Hepatocyte (in vitro differentiated cells): ENCODE data around the gene CAPG. TPM values are rescaled to one million over a fixed set of nuclear protein-coding genes. Genes with fewer than 3 reads are reported as not detected.

Source experiments
- DNase-seq: peaks from one replicate; pipeline ENCODE4 v3.0.0-alpha.2; 2016; ENCODE audit warnings: low spot score
- H2AFZ ChIP-seq: fragments of 200-600 bp; sonication (generic); 2 replicates; pipeline ENCODE4 v1.6.0; 2016; ENCODE audit warnings: antibody characterized with exemption, mild to moderate bottlenecking
- H3K27ac ChIP-seq: fragments of 200-600 bp; sonication (generic); 2 replicates; pipeline ENCODE4 v1.5.1; 2016; ENCODE audit warnings: mild to moderate bottlenecking
- H3K27me3 ChIP-seq: fragments of 200-600 bp; sonication (generic); 2 replicates; pipeline ENCODE4 v1.6.1; 2016
- H3K36me3 ChIP-seq: fragments of 200-600 bp; sonication (generic); replicated peaks from 2 replicates; pipeline ENCODE4 v1.5.1; 2016; ENCODE audit warnings: low read depth; ENCODE audit not compliant: insufficient read depth
- H3K4me1 ChIP-seq: fragments of 200-600 bp; sonication (generic); 2 replicates; pipeline ENCODE4 v1.5.1; 2016; ENCODE audit warnings: mild to moderate bottlenecking, moderate library complexity; ENCODE audit not compliant: insufficient read depth
- H3K4me2 ChIP-seq: fragments of 200-600 bp; sonication (generic); 2 replicates; pipeline ENCODE4 v1.6.0; 2016
- H3K4me3 ChIP-seq: fragments of 200-600 bp; sonication (generic); 2 replicates; pipeline ENCODE4 v1.5.1; 2016; ENCODE audit warnings: mild to moderate bottlenecking
- H3K79me2 ChIP-seq: fragments of 200-600 bp; sonication (generic); 2 replicates; pipeline ENCODE4 v1.6.0; 2017; ENCODE audit warnings: mild to moderate bottlenecking
- H3K9me2 ChIP-seq: fragments of 200-600 bp; sonication (generic); replicated peaks from 2 replicates; pipeline ENCODE4 v1.6.0; 2017; ENCODE audit warnings: mild to moderate bottlenecking; ENCODE audit not compliant: insufficient read depth
- H3K9me3 ChIP-seq: fragments of 200-600 bp; sonication (generic); 2 replicates; pipeline ENCODE4 v1.5.1; 2016; ENCODE audit warnings: low read depth, mild to moderate bottlenecking
- H4K20me1 ChIP-seq: fragments of 200-600 bp; sonication (generic); 2 replicates; pipeline ENCODE4 v1.6.0; 2016; ENCODE audit warnings: mild to moderate bottlenecking; ENCODE audit not compliant: insufficient read depth, poor library complexity, severe bottlenecking
- EZH2 ChIP-seq: fragments of 200-600 bp; sonication (generic); IDR thresholded peaks from 2 replicates; pipeline ENCODE4 v1.6.1; 2016; ENCODE audit warnings: antibody characterized with exemption, mild to moderate bottlenecking, borderline replicate concordance
- EZH2phosphoT487 ChIP-seq: fragments of 200-600 bp; sonication (generic); IDR thresholded peaks from one replicate; pipeline ENCODE4 v1.6.1; 2018; ENCODE audit warnings: antibody characterized with exemption, mild to moderate bottlenecking, low read depth, moderate library complexity; ENCODE audit not compliant: unreplicated experiment, severe bottlenecking
- WGBS: methylation state at CpG from one replicate; pipeline ENCODE4 v1.1.6; 2016; ENCODE audit warnings: low lambda C conversion rate; ENCODE audit errors: missing lambda C conversion rate; 5-methylcytosine and 5-hydroxymethylcytosine counted together
- polyA plus RNA-seq: library from polyadenylated mRNA; unstranded; fragments of >200 nt; fragmentation: Nextera tagmentation; extraction: Ambion mirVana; gene quantifications from 2 replicates; pipeline ENCODE4 v1.2.1, GENCODE V29; 2016
- total RNA-seq: library from RNA; depleted of rRNA; stranded (reverse); fragments of >200 nt; gene quantifications from 2 replicates; pipeline ENCODE4 v1.2.3, GENCODE V29; 2014
- TF ChIP-seq, protein P1 (sequence below): fragments of 200-600 bp; sonication (generic); IDR thresholded peaks from 2 replicates; pipeline ENCODE4 v1.5.1; 2016; ENCODE audit warnings: antibody characterized with exemption, mild to moderate bottlenecking; ENCODE audit not compliant: poor library complexity

Gene CAPG
- total and polyA plus RNA-seq, 2 experiments from 2014 or later: 108 to 172 TPM

DNA sequence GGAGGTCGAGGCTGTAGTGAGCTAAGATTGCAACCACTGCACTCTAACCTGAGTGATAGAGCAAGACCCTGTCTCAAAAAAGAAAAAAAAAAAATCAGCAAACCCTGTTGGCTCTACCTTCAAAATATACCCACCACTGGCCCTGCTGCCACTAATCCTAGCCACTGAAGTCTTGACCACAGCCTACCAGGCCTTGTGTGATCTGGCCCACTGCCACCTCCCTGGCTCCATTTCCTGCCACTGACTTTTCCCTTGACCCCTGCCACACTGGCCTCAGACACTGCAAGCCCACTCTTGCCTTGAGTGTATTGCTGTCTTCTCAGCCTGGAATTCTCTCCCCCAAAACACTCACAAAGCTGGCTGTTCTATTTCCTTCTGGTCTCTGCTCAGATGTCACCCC, 42.1 kb upstream of the CAPG start:
- H3K9me2 ChIP-seq: no peaks in the 10 kb centered on the region
- no peaks in the 10 kb centered on the region for H3K4me1 ChIP-seq
- WGBS: 100% methylated on average over 1 of the region's 1 CpG
- TF ChIP-seq EZH2phosphoT487 (no peak), EZH2 (no peak)
- TF ChIP-seq, protein P1, sequence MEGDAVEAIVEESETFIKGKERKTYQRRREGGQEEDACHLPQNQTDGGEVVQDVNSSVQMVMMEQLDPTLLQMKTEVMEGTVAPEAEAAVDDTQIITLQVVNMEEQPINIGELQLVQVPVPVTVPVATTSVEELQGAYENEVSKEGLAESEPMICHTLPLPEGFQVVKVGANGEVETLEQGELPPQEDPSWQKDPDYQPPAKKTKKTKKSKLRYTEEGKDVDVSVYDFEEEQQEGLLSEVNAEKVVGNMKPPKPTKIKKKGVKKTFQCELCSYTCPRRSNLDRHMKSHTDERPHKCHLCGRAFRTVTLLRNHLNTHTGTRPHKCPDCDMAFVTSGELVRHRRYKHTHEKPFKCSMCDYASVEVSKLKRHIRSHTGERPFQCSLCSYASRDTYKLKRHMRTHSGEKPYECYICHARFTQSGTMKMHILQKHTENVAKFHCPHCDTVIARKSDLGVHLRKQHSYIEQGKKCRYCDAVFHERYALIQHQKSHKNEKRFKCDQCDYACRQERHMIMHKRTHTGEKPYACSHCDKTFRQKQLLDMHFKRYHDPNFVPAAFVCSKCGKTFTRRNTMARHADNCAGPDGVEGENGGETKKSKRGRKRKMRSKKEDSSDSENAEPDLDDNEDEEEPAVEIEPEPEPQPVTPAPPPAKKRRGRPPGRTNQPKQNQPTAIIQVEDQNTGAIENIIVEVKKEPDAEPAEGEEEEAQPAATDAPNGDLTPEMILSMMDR: no peak
- H3K27me3 ChIP-seq: no peaks in the 10 kb centered on the region
- DNase-seq: no peak
- H3K79me2 ChIP-seq: no peaks in the 10 kb centered on the region
- H3K27ac ChIP-seq: no peak overlapping the region
- H3K9me3 ChIP-seq: no peaks in the 10 kb centered on the region
- no peaks in the 10 kb centered on the region for H4K20me1 ChIP-seq
- H3K4me3 ChIP-seq: no peak overlapping the region
- no peak overlapping the region for H3K4me2 ChIP-seq
- no peak overlapping the region for H2AFZ ChIP-seq
- H3K36me3 ChIP-seq: no peaks in the 10 kb centered on the region

DNA sequence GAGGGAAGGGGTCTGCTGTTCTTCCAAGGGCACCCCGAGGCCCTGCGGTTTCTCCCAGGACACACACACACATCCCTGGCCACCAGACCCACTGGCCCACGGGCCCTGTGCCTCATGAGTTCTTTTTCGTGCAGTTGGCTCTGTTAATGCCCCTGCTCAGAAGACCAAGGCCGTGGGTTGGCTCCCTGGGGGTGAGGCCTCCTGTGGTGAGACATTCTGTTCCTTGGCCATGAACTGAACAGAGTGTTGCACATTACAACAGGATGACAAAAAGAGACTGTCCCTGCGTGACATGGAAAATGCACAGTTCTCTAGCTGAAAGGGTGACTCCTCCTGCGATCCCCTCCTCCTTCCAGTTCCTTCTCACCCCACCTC, 39.0 kb upstream of the CAPG start:
- Histone ChIP-seq H3K9me2 (no peaks in the 10 kb centered on the region), H3K27ac (peak overlapping the region; percentile 4), H3K27me3 (no peaks in the 10 kb centered on the region), H4K20me1 (no peaks in the 10 kb centered on the region), H3K79me2 (no peaks in the 10 kb centered on the region), H3K9me3 (no peaks in the 10 kb centered on the region), H3K4me3 (no peak overlapping the region), H2AFZ (no peak overlapping the region), H3K36me3 (no peaks in the 10 kb centered on the region), H3K4me1 (peaks cover 10% of the 10 kb centered on the region), H3K4me2 (no peak overlapping the region)
- 93% methylated on average over 7 of the region's 7 CpGs for WGBS
- DNase-seq: no peak
- TF ChIP-seq EZH2 (no peak), EZH2phosphoT487 (no peak)
- TF ChIP-seq, protein P1: no peak

- H3K4me1 ChIP-seq: peaks cover 10% of the 10 kb centered on the region
- H3K27ac ChIP-seq: peak overlapping the region; percentile 4
Observed at GRCh38 chr2:85448461-85449213, 38.5 kb upstream of the CAPG start.

More at GRCh38 chr2:85448461-85449213, 38.5 kb upstream of the CAPG start:
- TF ChIP-seq EZH2 (no peak), EZH2phosphoT487 (no peak)
- TF ChIP-seq, protein P1: no peak
- DNase-seq: no peak
- 89% methylated on average over 8 of the region's 8 CpGs for WGBS
- no peaks in the 10 kb centered on the region for H4K20me1 ChIP-seq
- no peaks in the 10 kb centered on the region for H3K27me3 ChIP-seq
- H3K4me3 ChIP-seq: no peak overlapping the region
- no peaks in the 10 kb centered on the region for H3K9me2 ChIP-seq
- H2AFZ ChIP-seq: no peak overlapping the region
- H3K9me3 ChIP-seq: no peaks in the 10 kb centered on the region
- H3K79me2 ChIP-seq: no peaks in the 10 kb centered on the region
- no peaks in the 10 kb centered on the region for H3K36me3 ChIP-seq
- no peak overlapping the region for H3K4me2 ChIP-seq
